Neural crest cell (in vitro differentiated cells): ENCODE data around the gene EPHA10. TPM values are rescaled to one million over a fixed set of nuclear protein-coding genes. Genes with fewer than 3 reads are reported as not detected.

Experiments used
- DNase-seq: peaks from one replicate; pipeline ENCODE4 v3.0.0; 2021; ENCODE audit warnings: low read depth, mixed read lengths, low spot score
- H3K27ac Mint-ChIP-seq: one replicate; pipeline ENCODE4 v1.8.0; 2021; ENCODE audit warnings: mild to moderate bottlenecking, mixed read lengths; ENCODE audit not compliant: unreplicated experiment
- H3K27me3 Mint-ChIP-seq: 2 replicates; pipeline ENCODE4 v1.8.0; 2021; ENCODE audit warnings: low read depth, mild to moderate bottlenecking, mixed read lengths
- H3K36me3 Mint-ChIP-seq: 2 replicates; pipeline ENCODE4 v1.8.0; 2021; ENCODE audit warnings: low read depth, mild to moderate bottlenecking, mixed read lengths
- H3K4me1 Mint-ChIP-seq: 2 replicates; pipeline ENCODE4 v1.8.0; 2021; ENCODE audit warnings: mixed read lengths
- H3K4me3 Mint-ChIP-seq: one replicate; pipeline ENCODE4 v1.8.0; 2021; ENCODE audit warnings: mild to moderate bottlenecking, mixed read lengths
- H3K9me3 Mint-ChIP-seq: 2 replicates; pipeline ENCODE4 v1.8.0; 2021; ENCODE audit warnings: mixed read lengths
- CTCF ChIP-seq: fragments of 200-600 bp; sonication (generic); conservative IDR thresholded peaks from 2 replicates; pipeline ENCODE4 v1.5.0; 2021; ENCODE audit warnings: antibody characterized with exemption, mild to moderate bottlenecking
- total RNA-seq: library from RNA; stranded (reverse); gene quantifications from 2 replicates; pipeline ENCODE4 v1.2.1, GENCODE V29; 2021

Gene EPHA10
- total RNA-seq, 1 donor from 2014 or later, result 0.63 TPM

- TF ChIP-seq CTCF, result no peak
- Mint-ChIP-seq H3K4me1 (no peaks in the 10 kb centered on the region), H3K27ac (no peak overlapping the region), H3K36me3 (peaks cover 5% of the 10 kb centered on the region), H3K27me3 (peaks cover 26% of the 10 kb centered on the region), H3K9me3 (no peaks in the 10 kb centered on the region), H3K4me3 (no peak overlapping the region)
- DNase-seq, result no peak
These were observed 87.1 kb downstream of the EPHA10 start for GRCh38 chr1:37677808-37678207.

- no peak for TF ChIP-seq CTCF
- Mint-ChIP-seq H3K9me3 (no peaks in the 10 kb centered on the region), H3K27me3 (peaks cover 34% of the 10 kb centered on the region), H3K36me3 (peaks cover 2% of the 10 kb centered on the region), H3K27ac (no peak overlapping the region), H3K4me3 (no peak overlapping the region), H3K4me1 (no peaks in the 10 kb centered on the region)
- DNase-seq, result no peak
These were observed 87.8 kb downstream of the EPHA10 start for GRCh38 chr1:37677143-37677439.

GRCh38 chr1:37676281-37677142, 88.4 kb downstream of the EPHA10 start:
- TF ChIP-seq CTCF, result no peak
- DNase-seq, result no peak
- Mint-ChIP-seq H3K9me3 (no peaks in the 10 kb centered on the region), H3K27me3 (peaks cover 39% of the 10 kb centered on the region), H3K4me3 (no peak overlapping the region), H3K36me3 (peaks cover 2% of the 10 kb centered on the region), H3K4me1 (no peaks in the 10 kb centered on the region), H3K27ac (no peak overlapping the region)

- no peak for DNase-seq
- no peaks in the 10 kb centered on the region for H3K4me1 Mint-ChIP-seq
- no peak overlapping the region for H3K27ac Mint-ChIP-seq
- peaks cover 44% of the 10 kb centered on the region for H3K27me3 Mint-ChIP-seq
- no peak for TF ChIP-seq CTCF
- H3K36me3 Mint-ChIP-seq, result no peaks in the 10 kb centered on the region
- H3K4me3 Mint-ChIP-seq, result no peak overlapping the region
- H3K9me3 Mint-ChIP-seq, result no peaks in the 10 kb centered on the region
These were observed 91.0 kb downstream of the EPHA10 start for GRCh38 chr1:37673920-37674319.

- no peaks in the 10 kb centered on the region for H3K36me3 Mint-ChIP-seq
- no peaks in the 10 kb centered on the region for H3K4me1 Mint-ChIP-seq
- TF ChIP-seq CTCF, result no peak
- H3K27me3 Mint-ChIP-seq, result peaks cover 48% of the 10 kb centered on the region
- no peak overlapping the region for H3K4me3 Mint-ChIP-seq
- no peak for DNase-seq
- H3K9me3 Mint-ChIP-seq, result no peaks in the 10 kb centered on the region
- no peak overlapping the region for H3K27ac Mint-ChIP-seq
These were observed 92.6 kb downstream of the EPHA10 start for GRCh38 chr1:37672136-37672870.
